H1 (cell line): Measurements from ENCODE around the gene MED31. TPM values are rescaled to one million over a fixed set of nuclear protein-coding genes. Genes with fewer than 3 reads are reported as not detected.

Experiments used
- CTCF ChIA-PET: fragments of 300-600 bp; sonication (Branson Sonifier 250); formaldehyde crosslinking; loops from one replicate; lab custom pipeline; 2021; ENCODE audit not compliant: partially characterized antibody; lab: Charles Lee
- POLR2A ChIA-PET: fragments of 300-600 bp; sonication (Branson Sonifier 250); formaldehyde crosslinking; loops from one replicate; lab custom pipeline; 2021; ENCODE audit warnings: inconsistent platforms; ENCODE audit not compliant: partially characterized antibody; lab: Charles Lee
- DNase-seq, 2 experiments: peaks; one replicate each; pipeline versions ENCODE4 v3.0.0 to v3.0.0-alpha.2; 2010 to 2022; ENCODE audit warnings: low spot score in 2 of 2, low read depth in 1 of 2, mixed read lengths in 1 of 2
- FAIRE-seq: peaks from 2 replicates; lab custom pipeline; 2011; peaks lifted over from hg19 to GRCh38; lab: Jason Lieb, UNC
- H2AFZ ChIP-seq: 2 replicates; pipeline ENCODE4 v1.8.1; 2012; ENCODE audit warnings: low read length, inconsistent platforms
- H2AK5ac ChIP-seq: 2 replicates; pipeline ENCODE4 v1.6.1; 2013; ENCODE audit warnings: low read depth, low read length
- H2BK120ac ChIP-seq: replicated peaks from 2 replicates; pipeline ENCODE3; 2013; ENCODE audit warnings: low read depth, low read length, inconsistent platforms
- H2BK12ac ChIP-seq: 2 replicates; pipeline ENCODE4 v1.6.1; 2013; ENCODE audit warnings: low read depth, low read length
- H2BK15ac ChIP-seq: 2 replicates; pipeline ENCODE4 v1.6.1; 2013; ENCODE audit warnings: low read length
- H2BK20ac ChIP-seq: 2 replicates; pipeline ENCODE4 v1.6.1; 2013; ENCODE audit warnings: low read length
- H2BK5ac ChIP-seq: 2 replicates; pipeline ENCODE4 v1.6.1; 2013; ENCODE audit warnings: low read depth, low read length
- H3K14ac ChIP-seq: 2 replicates; pipeline ENCODE4 v1.6.1; 2013; ENCODE audit warnings: inconsistent platforms; ENCODE audit not compliant: insufficient read length
- H3K18ac ChIP-seq: 2 replicates; pipeline ENCODE4 v1.6.1; 2013; ENCODE audit warnings: low read length; ENCODE audit errors: extremely low read depth
- H3K23ac ChIP-seq: 2 replicates; pipeline ENCODE4 v1.6.1; 2013; ENCODE audit warnings: inconsistent platforms; ENCODE audit not compliant: insufficient read length
- H3K23me2 ChIP-seq: 2 replicates; pipeline ENCODE4 v1.6.1; 2013; ENCODE audit warnings: low read depth, low read length
- H3K27ac ChIP-seq: 2 replicates; pipeline ENCODE4 v1.6.1; 2011; ENCODE audit warnings: low read depth, low read length, inconsistent platforms
- H3K27me3 ChIP-seq, 4 experiments: replicated peaks in 1 of 4; 1 replicate in 1 of 4; 2 replicates in 3 of 4; pipeline versions ENCODE4 v1.6.1 to v1.8.1; 2011 to 2013; ENCODE audit warnings: low read length in 3 of 4, mild to moderate bottlenecking in 3 of 4, inconsistent platforms in 2 of 4, mixed read lengths in 2 of 4, moderate library complexity in 1 of 4; ENCODE audit not compliant: control insufficient read depth in 3 of 4, insufficient read depth in 3 of 4; ENCODE audit errors: extremely low read depth in 1 of 4
- H3K36me3 ChIP-seq, 4 experiments: 2 replicates each; pipeline versions ENCODE4 v1.6.1 to v1.8.1; 2011 to 2013; ENCODE audit warnings: mild to moderate bottlenecking in 4 of 4, low read length in 3 of 4, moderate library complexity in 2 of 4, control low read depth in 1 of 4, inconsistent platforms in 1 of 4; ENCODE audit not compliant: insufficient read depth in 4 of 4, control insufficient read depth in 2 of 4
- H3K4ac ChIP-seq: replicated peaks from 2 replicates; pipeline ENCODE3; 2013; ENCODE audit warnings: low read length, low read depth, mixed read lengths, inconsistent platforms; ENCODE audit not compliant: insufficient read length
- H3K4me1 ChIP-seq, 4 experiments: replicated peaks in 1 of 4; 1 replicate in 1 of 4; 2 replicates in 3 of 4; pipeline versions ENCODE4 v1.6.1 to v1.8.1; 2011 to 2013; ENCODE audit warnings: low read length in 3 of 4, inconsistent platforms in 2 of 4, mixed read lengths in 1 of 4; ENCODE audit not compliant: insufficient read depth in 4 of 4, control insufficient read depth in 3 of 4
- H3K4me2 ChIP-seq, 2 experiments: 2 replicates each; pipeline versions ENCODE4 v1.6.1 to v1.8.1; 2011 to 2013; ENCODE audit warnings: low read depth in 2 of 2, low read length in 2 of 2, control low read depth in 1 of 2, inconsistent platforms in 1 of 2, mild to moderate bottlenecking in 1 of 2; ENCODE audit not compliant: insufficient read depth in 1 of 2
- H3K4me3 ChIP-seq, 4 experiments: fragments of 200-600, 300-600 bp in 1 of 4; sonication (generic), shearing (Covaris generic), sonication (Bioruptor Twin) in 1 of 4; 2 replicates each; pipeline versions ENCODE4 v1.5.1 to v1.8.1; 2011 to 2016; ENCODE audit warnings: low read length in 4 of 4, low read depth in 3 of 4, control low read depth in 2 of 4, inconsistent platforms in 2 of 4, mild to moderate bottlenecking in 2 of 4, mixed read lengths in 1 of 4, moderate library complexity in 1 of 4; ENCODE audit not compliant: insufficient read depth in 2 of 4; ENCODE audit errors: extremely low read depth in 1 of 4
- H3K56ac ChIP-seq: replicated peaks from 2 replicates; pipeline ENCODE3; 2013; ENCODE audit warnings: low read depth, mild to moderate bottlenecking, mixed read lengths, low read length, inconsistent platforms; ENCODE audit not compliant: insufficient read length
- H3K79me1 ChIP-seq: 2 replicates; pipeline ENCODE4 v1.6.1; 2013; ENCODE audit warnings: low read depth, low read length, control low read depth
- H3K79me2 ChIP-seq, 2 experiments: 2 replicates each; pipeline versions ENCODE4 v1.6.1 to v1.8.1; 2012 to 2013; ENCODE audit warnings: low read length in 2 of 2, mild to moderate bottlenecking in 2 of 2, inconsistent platforms in 1 of 2; ENCODE audit not compliant: insufficient read depth in 2 of 2, control insufficient read depth in 1 of 2
- H3K9ac ChIP-seq, 4 experiments: replicated peaks in 1 of 4; 1 replicate in 1 of 4; 2 replicates in 3 of 4; pipeline versions ENCODE4 v1.6.1 to v1.8.1; 2011 to 2013; ENCODE audit warnings: low read depth in 3 of 4, low read length in 3 of 4, control low read depth in 2 of 4, mild to moderate bottlenecking in 2 of 4, moderate library complexity in 2 of 4, inconsistent platforms in 1 of 4; ENCODE audit errors: extremely low read depth in 1 of 4
- H3K9me3 ChIP-seq, 2 experiments: 2 replicates each; pipeline versions ENCODE4 v1.6.1 to v1.8.1; 2012 to 2013; ENCODE audit warnings: mild to moderate bottlenecking in 2 of 2, moderate library complexity in 2 of 2, control low read depth in 1 of 2, inconsistent platforms in 1 of 2, low read depth in 1 of 2, low read length in 1 of 2, mixed read lengths in 1 of 2; ENCODE audit not compliant: insufficient read depth in 2 of 2
- H4K20me1 ChIP-seq, 2 experiments: replicated peaks in 1 of 2; 2 replicates each; pipeline versions ENCODE3 to v1.8.1; 2011 to 2013; ENCODE audit warnings: inconsistent platforms in 2 of 2, low read length in 2 of 2, mild to moderate bottlenecking in 1 of 2; ENCODE audit not compliant: insufficient read depth in 2 of 2, control insufficient read depth in 1 of 2
- H4K5ac ChIP-seq: 2 replicates; pipeline ENCODE4 v1.6.1; 2013; ENCODE audit warnings: low read length, low read depth, mixed read lengths, inconsistent platforms; ENCODE audit not compliant: insufficient read length
- H4K8ac ChIP-seq: 2 replicates; pipeline ENCODE4 v1.8.0; 2013; ENCODE audit warnings: mild to moderate bottlenecking, moderate library complexity, low read length, inconsistent platforms; ENCODE audit not compliant: insufficient read depth; ENCODE audit errors: extremely low read depth
- H4K91ac ChIP-seq: replicated peaks from 2 replicates; pipeline ENCODE3; 2013; ENCODE audit warnings: low read length, mixed read lengths, inconsistent platforms; ENCODE audit not compliant: insufficient read length
- CTCF ChIP-seq, 3 experiments: IDR thresholded peaks; 1 replicate in 2 of 3; 2 replicates in 1 of 3; pipeline versions ENCODE4 v1.5.1 to v1.6.1; 2011; ENCODE audit warnings: low read length in 3 of 3, mild to moderate bottlenecking in 3 of 3, inconsistent platforms in 2 of 3, low read depth in 1 of 3, moderate library complexity in 1 of 3; ENCODE audit not compliant: insufficient read depth in 1 of 3; ENCODE audit errors: control extremely low read depth in 1 of 3
- E2F6 ChIP-seq: IDR thresholded peaks from 2 replicates; pipeline ENCODE4 v1.6.1; 2012; ENCODE audit warnings: inconsistent platforms
- GABPA ChIP-seq: IDR thresholded peaks from 2 replicates; pipeline ENCODE4 v1.6.1; 2011; ENCODE audit warnings: mild to moderate bottlenecking, low read length, moderate library complexity, borderline replicate concordance; ENCODE audit not compliant: insufficient read depth
- KDM5A ChIP-seq: fragments of 200-600 bp; IDR thresholded peaks from 2 replicates; pipeline ENCODE4 v1.7.1; 2012; ENCODE audit warnings: mild to moderate bottlenecking, low read length, inconsistent platforms, mixed read lengths
- PHF8 ChIP-seq: fragments of 200-600 bp; sonication (generic); conservative IDR thresholded peaks from 2 replicates; pipeline ENCODE4 v1.7.1; 2012; ENCODE audit warnings: low read depth, mild to moderate bottlenecking, inconsistent platforms, low read length, moderate library complexity
- RAD21 ChIP-seq, 2 experiments: IDR thresholded peaks in 1 of 2; conservative IDR thresholded peaks in 1 of 2; 2 replicates each; pipeline ENCODE4 v1.6.1; 2011; ENCODE audit warnings: low read depth in 2 of 2, low read length in 2 of 2, improper control_type of control experiment in 1 of 2, inconsistent platforms in 1 of 2, mild to moderate bottlenecking in 1 of 2, moderate library complexity in 1 of 2
- RNF2 ChIP-seq: fragments of 200-900, 300-1000 bp; sonication (generic); IDR thresholded peaks from 2 replicates; pipeline ENCODE4 v1.7.1; 2016; ENCODE audit warnings: borderline replicate concordance, low read depth, mild to moderate bottlenecking, antibody characterized with exemption, low read length; ENCODE audit not compliant: poor library complexity, severe bottlenecking; ENCODE audit errors: missing control alignments
- SIN3A ChIP-seq, 2 experiments: IDR thresholded peaks in 1 of 2; conservative IDR thresholded peaks in 1 of 2; 2 replicates each; pipeline ENCODE4 v1.6.1; 2011 to 2012; ENCODE audit warnings: low read length in 2 of 2, improper control_type of control experiment in 1 of 2, low read depth in 1 of 2, mild to moderate bottlenecking in 1 of 2
- SIRT6 ChIP-seq: IDR thresholded peaks from one replicate; pipeline ENCODE4 v1.7.1; 2012; ENCODE audit warnings: low read length, inconsistent platforms
- polyA plus RNA-seq, 7 experiments: library from polyadenylated mRNA; depleted of rRNA in 3 of 7; stranded (reverse) in 5 of 7; unstranded in 2 of 7; fragments of >200 nt in 5 of 7; fragments of 200-250 nt in 2 of 7; gene quantifications; 1 replicate in 5 of 7; 2 replicates in 1 of 7; 4 replicates in 1 of 7; pipeline versions ENCODE4 v1.2.1 to v1.2.3, GENCODE V29; 2011 to 2013; ENCODE audit warnings: missing spikeins in 2 of 7, mixed read lengths in 2 of 7
- total RNA-seq: library from RNA; stranded (reverse); fragmentation: NEBNext Ultra II Directional; extraction: Animal tissue kit (Norgen Biotek cat#: 25700); gene quantifications from 2 replicates; pipeline ENCODE4 v1.2.1, GENCODE V29; 2021

MED31 gene
- total and polyA plus RNA-seq, 2 of the 8 experiments (the other 6 are each of a cell fraction or from before 2014, with no cell fraction given) = 4.6 to 12.3 TPM

GRCh38 chr17:6648181-6648580, 3.2 kb downstream of the MED31 start:
- Histone ChIP-seq H3K4me2 (no peak overlapping the region), H3K4ac (no peak overlapping the region), H3K9me3 (no peaks in the 10 kb centered on the region; a peak in 1 of 4 replicates), H2AK5ac (no peak overlapping the region), H4K91ac (no peak overlapping the region), H2BK12ac (no peak overlapping the region), H3K18ac (no peak overlapping the region), H2BK120ac (no peak overlapping the region), H3K27ac (no peak overlapping the region), H3K36me3 (peaks cover 0 to 30% (median 10%) of the 10 kb centered on the region in 4 experiments; a peak in 7 of 8 replicates), H3K9ac (no peak overlapping the region), H3K79me2 (peaks cover 0 to 30% of the 10 kb centered on the region in 2 experiments; a peak in 2 of 4 replicates), H3K23me2 (peaks cover 7% of the 10 kb centered on the region), H3K79me1 (no peaks in the 10 kb centered on the region; the same call in 1 of the 2 replicates), H2BK5ac (no peak overlapping the region), H2BK20ac (no peak overlapping the region), H3K4me1 (peaks cover 0 to 10% (median 3%) of the 10 kb centered on the region in 4 experiments; a peak in 5 of 7 replicates), H3K4me3 (no peak overlapping the region), H3K14ac (no peak overlapping the region), H3K23ac (no peak overlapping the region), H4K20me1 (peaks cover 2 to 4% of the 10 kb centered on the region in 2 experiments), H2AFZ (no peak overlapping the region), H3K56ac (no peak overlapping the region), H3K27me3 (peaks cover 0 to 5% (median 0%) of the 10 kb centered on the region in 4 experiments; a peak in 2 of 7 replicates), H4K5ac (no peak overlapping the region), H4K8ac (no peak overlapping the region), H2BK15ac (no peak overlapping the region)
- DNase-seq (no peak), FAIRE-seq (no peak)
- ChIA-PET CTCF (interaction anchor here (0.7 to 1.1 kb wide), 5 partner anchors 8 to 185 kb away, joined by 3 to 4 read pairs (median 3); partner anchors contain the start of genes KIAA0753 and SLC13A5), POLR2A (interaction anchor here (0.7 kb wide), 1 partner anchor 9 kb away, joined by 3 read pairs; no protein-coding TSS in a partner anchor)
- peak; percentile 29 to 49; a peak in 3 of 4 replicates for TF ChIP-seq RAD21 (IDR thresholded peaks at IDR 0.05 in 1 of 2, conservative IDR thresholded peaks at IDR 0.05 in 1 of 2; ENCODE audit: low read depth in 2 of 2, low read length in 2 of 2)
- no peak for TF ChIP-seq E2F6
- TF ChIP-seq PHF8 = no peak
- no peak for TF ChIP-seq KDM5A
- TF ChIP-seq RNF2 = no peak
- TF ChIP-seq SIRT6 = no peak
- no peak for TF ChIP-seq SIN3A (conservative IDR thresholded peaks at IDR 0.05 in 1 of 2, IDR thresholded peaks at IDR 0.05 in 1 of 2; ENCODE audit: low read depth in 1 of 2, low read length in 2 of 2)
- TF ChIP-seq CTCF (IDR thresholded peaks at IDR 0.05; ENCODE audit: control extremely low read depth in 1 of 3, insufficient read depth in 1 of 3, low read depth in 1 of 3, low read length in 3 of 3) = peak in 2 of 3 experiments; percentile 48 to 49; a peak in 3 of 4 replicates
- no peak for TF ChIP-seq GABPA
